Suprapubic skin (tissue), 4 donors: ENCODE data around the gene ZNF536. TPM values are rescaled to one million over a fixed set of nuclear protein-coding genes. Genes with fewer than 3 reads are reported as not detected.

Experiments used
- DNase-seq, 2 donors: peaks; one replicate each; pipeline ENCODE4 v3.0.0-alpha.2; 2019; ENCODE audit warnings: low spot score in 2 of 2
- H3K27ac ChIP-seq: fragments of 200-600 bp; sonication (generic); one replicate; pipeline ENCODE4 v1.5.1; 2019
- H3K27me3 ChIP-seq: fragments of 200-600 bp; sonication (generic); one replicate; pipeline ENCODE4 v1.5.1; 2019
- H3K36me3 ChIP-seq: fragments of 200-600 bp; sonication (generic); one replicate; pipeline ENCODE4 v1.5.1; 2019
- H3K4me1 ChIP-seq: fragments of 200-600 bp; sonication (generic); one replicate; pipeline ENCODE4 v1.5.1; 2019
- H3K4me3 ChIP-seq: fragments of 200-600 bp; sonication (generic); one replicate; pipeline ENCODE4 v1.5.1; 2019; ENCODE audit warnings: mild to moderate bottlenecking
- H3K9me3 ChIP-seq: fragments of 200-600 bp; sonication (generic); one replicate; pipeline ENCODE4 v1.5.1; 2019
- EP300 ChIP-seq: sonication (generic); formaldehyde crosslinking; IDR thresholded peaks from one replicate; pipeline ENCODE4 v1.6.1; 2017; ENCODE audit warnings: antibody characterized with exemption
- POLR2A ChIP-seq, 2 donors: fragments of 450-650 bp; IDR thresholded peaks; one replicate each; pipeline ENCODE4 v1.6.1; 2017; ENCODE audit warnings: antibody characterized with exemption in 2 of 2, mild to moderate bottlenecking in 2 of 2, moderate library complexity in 2 of 2
- POLR2AphosphoS5 ChIP-seq, 3 donors: sonication (generic); formaldehyde crosslinking; IDR thresholded peaks; one replicate each; pipeline ENCODE4 v1.6.1; 2017; ENCODE audit warnings: antibody characterized with exemption in 3 of 3
- WGBS: methylation state at CpG from one replicate; pipeline ENCODE4 v1.1.5; 2018; 5-methylcytosine and 5-hydroxymethylcytosine counted together
- total RNA-seq, 4 donors: library from RNA; depleted of rRNA; stranded (reverse); fragments of >200 nt; gene quantifications; one replicate each; pipeline ENCODE4 v1.1.0, GENCODE V29; 2016
- TF ChIP-seq, protein P1 (sequence below), 2 donors: fragments of 200-600 bp in 1 of 2; fragments of 450-650 bp in 1 of 2; sonication (generic) in 1 of 2; IDR thresholded peaks; one replicate each; pipeline ENCODE4 v1.5.1; 2016 to 2019; ENCODE audit warnings: antibody characterized with exemption in 2 of 2, mild to moderate bottlenecking in 1 of 2, moderate library complexity in 1 of 2

The ZNF536 gene
- total RNA-seq, 4 donors from 2014 or later: 0.10 to 1.5 (median 0.51) TPM

DNA sequence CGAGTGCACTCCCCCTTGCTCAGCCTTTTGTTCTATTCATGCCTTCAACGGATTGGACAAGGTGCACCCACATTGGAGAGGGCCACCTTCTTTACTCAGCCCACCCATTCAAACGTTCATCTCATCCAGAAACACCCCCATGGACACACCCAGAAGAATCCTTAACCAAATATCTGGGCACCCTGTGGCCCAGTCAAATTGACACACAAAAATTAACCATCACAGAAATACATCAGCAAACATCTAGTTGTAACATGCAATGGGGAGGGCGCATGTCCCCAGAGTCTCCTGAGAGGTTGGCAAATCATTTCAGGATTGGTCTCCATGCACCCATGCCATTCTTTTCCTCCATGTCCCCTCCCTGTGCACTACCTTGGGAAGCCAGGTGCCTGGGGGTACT, 167.1 kb downstream of the ZNF536 start:
- H3K4me1 ChIP-seq: no peaks in the 10 kb centered on the region
- H3K27ac ChIP-seq: no peak overlapping the region
- TF ChIP-seq EP300 (no peak), POLR2AphosphoS5 (IDR thresholded peaks at IDR 0.05) (no peak), POLR2A (IDR thresholded peaks at IDR 0.05) (no peak)
- TF ChIP-seq, protein P1, sequence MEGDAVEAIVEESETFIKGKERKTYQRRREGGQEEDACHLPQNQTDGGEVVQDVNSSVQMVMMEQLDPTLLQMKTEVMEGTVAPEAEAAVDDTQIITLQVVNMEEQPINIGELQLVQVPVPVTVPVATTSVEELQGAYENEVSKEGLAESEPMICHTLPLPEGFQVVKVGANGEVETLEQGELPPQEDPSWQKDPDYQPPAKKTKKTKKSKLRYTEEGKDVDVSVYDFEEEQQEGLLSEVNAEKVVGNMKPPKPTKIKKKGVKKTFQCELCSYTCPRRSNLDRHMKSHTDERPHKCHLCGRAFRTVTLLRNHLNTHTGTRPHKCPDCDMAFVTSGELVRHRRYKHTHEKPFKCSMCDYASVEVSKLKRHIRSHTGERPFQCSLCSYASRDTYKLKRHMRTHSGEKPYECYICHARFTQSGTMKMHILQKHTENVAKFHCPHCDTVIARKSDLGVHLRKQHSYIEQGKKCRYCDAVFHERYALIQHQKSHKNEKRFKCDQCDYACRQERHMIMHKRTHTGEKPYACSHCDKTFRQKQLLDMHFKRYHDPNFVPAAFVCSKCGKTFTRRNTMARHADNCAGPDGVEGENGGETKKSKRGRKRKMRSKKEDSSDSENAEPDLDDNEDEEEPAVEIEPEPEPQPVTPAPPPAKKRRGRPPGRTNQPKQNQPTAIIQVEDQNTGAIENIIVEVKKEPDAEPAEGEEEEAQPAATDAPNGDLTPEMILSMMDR (IDR thresholded peaks at IDR 0.05): no peak
- no peaks in the 10 kb centered on the region for H3K9me3 ChIP-seq
- 84% methylated on average over 4 of the region's 4 CpGs for WGBS
- peaks cover 3% of the 10 kb centered on the region for H3K27me3 ChIP-seq
- no peaks in the 10 kb centered on the region for H3K36me3 ChIP-seq
- H3K4me3 ChIP-seq: no peak overlapping the region
- DNase-seq: no peak

DNA sequence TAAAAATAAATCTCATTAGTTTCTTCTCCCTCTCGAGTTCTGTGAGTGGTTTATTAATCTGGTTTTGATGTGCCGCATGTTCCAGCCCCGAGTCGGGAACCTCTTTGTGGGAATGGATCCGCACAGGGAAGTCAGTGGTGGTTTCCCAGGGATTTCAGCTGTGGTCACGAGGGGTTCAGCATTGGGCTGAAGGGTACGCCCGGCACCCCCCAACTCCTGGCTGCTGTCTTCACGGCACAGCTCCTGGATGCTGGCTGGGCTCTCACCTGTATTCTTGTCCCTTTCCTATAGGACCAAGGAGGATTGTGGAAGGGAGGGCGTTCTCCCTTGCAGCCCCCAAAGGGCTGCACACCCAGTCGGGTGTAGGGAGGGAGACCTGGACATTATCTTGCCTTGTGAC, 167.8 kb downstream of the ZNF536 start:
- H3K27ac ChIP-seq: no peak overlapping the region
- H3K36me3 ChIP-seq: no peaks in the 10 kb centered on the region
- DNase-seq: no peak
- no peaks in the 10 kb centered on the region for H3K4me1 ChIP-seq
- H3K9me3 ChIP-seq: no peaks in the 10 kb centered on the region
- 89% methylated on average over 8 of the region's 11 CpGs for WGBS
- H3K4me3 ChIP-seq: no peak overlapping the region
- TF ChIP-seq, protein P1 (IDR thresholded peaks at IDR 0.05): no peak
- no peak for TF ChIP-seq EP300
- TF ChIP-seq POLR2AphosphoS5 (IDR thresholded peaks at IDR 0.05): no peak
- TF ChIP-seq POLR2A (IDR thresholded peaks at IDR 0.05): no peak
- peaks cover 3% of the 10 kb centered on the region for H3K27me3 ChIP-seq

- H3K27ac ChIP-seq: no peak overlapping the region
- H3K4me1 ChIP-seq: no peaks in the 10 kb centered on the region
- WGBS: 81% methylated on average over 5 of the region's 6 CpGs
- TF ChIP-seq POLR2AphosphoS5 (IDR thresholded peaks at IDR 0.05) (no peak), POLR2A (IDR thresholded peaks at IDR 0.05) (no peak), EP300 (no peak)
- TF ChIP-seq, protein P1 (IDR thresholded peaks at IDR 0.05): no peak
- H3K36me3 ChIP-seq: no peaks in the 10 kb centered on the region
- no peak for DNase-seq
- H3K4me3 ChIP-seq: no peak overlapping the region
- no peaks in the 10 kb centered on the region for H3K9me3 ChIP-seq
- H3K27me3 ChIP-seq: peaks cover 3% of the 10 kb centered on the region
Observed at GRCh38 chr19:30540761-30541160, 168.6 kb downstream of the ZNF536 start.

DNA sequence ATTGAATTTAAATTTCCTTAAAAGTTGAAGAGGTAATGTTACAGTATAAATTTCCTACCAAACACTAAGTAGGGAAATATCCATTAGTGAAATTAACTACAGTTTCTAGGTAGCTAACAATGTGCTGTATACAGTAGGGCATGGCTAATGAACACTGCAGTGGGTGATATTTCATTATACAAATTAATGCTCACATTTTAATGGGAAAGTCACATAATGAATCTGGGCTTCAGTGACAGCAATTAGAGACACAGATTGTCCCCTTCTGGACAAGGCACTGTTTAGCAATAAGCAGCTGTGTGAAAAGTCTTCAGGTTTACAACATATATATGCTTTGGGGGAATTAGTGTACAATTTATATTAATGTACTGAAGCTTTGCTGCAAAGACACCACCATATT, 169.4 kb downstream of the ZNF536 start:
- Histone ChIP-seq H3K36me3 (no peaks in the 10 kb centered on the region), H3K4me1 (no peaks in the 10 kb centered on the region), H3K27ac (no peak overlapping the region), H3K27me3 (peaks cover 3% of the 10 kb centered on the region), H3K4me3 (no peak overlapping the region), H3K9me3 (no peaks in the 10 kb centered on the region)
- no peak for DNase-seq
- TF ChIP-seq POLR2AphosphoS5 (IDR thresholded peaks at IDR 0.05) (no peak), POLR2A (IDR thresholded peaks at IDR 0.05) (no peak), EP300 (no peak)
- TF ChIP-seq, protein P1 (IDR thresholded peaks at IDR 0.05): no peak

- TF ChIP-seq POLR2A (IDR thresholded peaks at IDR 0.05) (no peak), EP300 (no peak)
- TF ChIP-seq, protein P1 (IDR thresholded peaks at IDR 0.05): no peak
- Histone ChIP-seq H3K4me3 (no peak overlapping the region), H3K36me3 (no peaks in the 10 kb centered on the region), H3K27me3 (peaks cover 3% of the 10 kb centered on the region), H3K27ac (no peak overlapping the region), H3K4me1 (no peaks in the 10 kb centered on the region), H3K9me3 (no peaks in the 10 kb centered on the region)
- DNase-seq: no peak
- WGBS: 69% methylated on average over 4 of the region's 9 CpGs
Observed at GRCh38 chr19:30543243-30543945, 171.2 kb downstream of the ZNF536 start.
